ENCODE data around the gene NKD2. TPM values are rescaled to one million over a fixed set of nuclear protein-coding genes. Genes with fewer than 3 reads are reported as not detected.

NKD2 gene
- total and polyA plus RNA-seq, 9 of the 15 experiments (the other 6 are each of a cell fraction or from before 2014, with no cell fraction given) = 0.09 to 0.64 (median 0.27) TPM; not detected in 5

- Histone ChIP-seq H3K9ac (ENCODE audit: insufficient read depth in 1 of 2, low read depth in 2 of 2, low read length in 2 of 2) (no peak overlapping the region), H3K79me2 (ENCODE audit: control insufficient read depth, insufficient read depth, low read length) (no peaks in the 10 kb centered on the region), H3K27me3 (ENCODE audit: control insufficient read depth in 2 of 2, insufficient read depth in 2 of 2, low read length in 2 of 2) (peaks cover 7 to 36% of the 10 kb centered on the region in 2 experiments; a peak in 3 of 5 replicates), H3K27ac (ENCODE audit: extremely low read depth, low read depth, low read length) (no peak overlapping the region), H3K36me3 (ENCODE audit: control insufficient read depth, insufficient read depth, low read length) (no peaks in the 10 kb centered on the region), H4K20me1 (replicated peaks; ENCODE audit: control insufficient read depth, insufficient read depth, low read length) (no peaks in the 10 kb centered on the region; the same call in 1 of the 2 replicates), H3K4me1 (replicated peaks in 1 of 2; ENCODE audit: control insufficient read depth in 2 of 2, insufficient read depth in 2 of 2, low read length in 2 of 2) (no peaks in the 10 kb centered on the region; a peak in 1 of 5 replicates), H3K9me3 (replicated peaks; ENCODE audit: control insufficient read depth, insufficient read depth, low read depth, low read length) (no peaks in the 10 kb centered on the region), H3K4me2 (ENCODE audit: insufficient read depth, low read length) (no peak overlapping the region), H2AFZ (ENCODE audit: low read depth, low read length) (no peak overlapping the region), H3K9me1 (ENCODE audit: control insufficient read depth, insufficient read depth, low read length) (no peaks in the 10 kb centered on the region), H3K4me3 (no peak overlapping the region)
- BruUV-seq (replicated peaks) = no TSS peak
- intact Hi-C loops (cut with micrococcal nuclease) (no loop called here), in situ Hi-C loops (cut with MboI) (no loop called here)
- 0% methylated on average over 6 of the region's 6 CpGs for WGBS (ENCODE audit: insufficient coverage, low coverage, missing lambda C conversion rate)
- ChIA-PET POLR2A (interaction anchor here (0.7 kb wide), 1 partner anchor 23 kb away, joined by 4 read pairs; no protein-coding TSS in a partner anchor), CTCF (ENCODE audit: low intra/inter-chr PET ratio) (no interaction called here)
- ATAC-seq = no peak
- no peak for FAIRE-seq
- no peak for DNase-seq (ENCODE audit: extremely low read depth in 1 of 4, low spot score in 3 of 4)
- no peak for TF ChIP-seq NRF1 (conservative IDR thresholded peaks at IDR 0.05 in 1 of 2, IDR thresholded peaks at IDR 0.05 in 1 of 2)
- peak; percentile 66 for TF ChIP-seq ZNF407 (IDR thresholded peaks at IDR 0.05; ENCODE audit: low read depth)
- no peak for TF ChIP-seq XRCC5 (IDR thresholded peaks at IDR 0.05; ENCODE audit: low read depth, low read length)
- TF ChIP-seq ZNF717 (CRISPR knock-in tag; IDR thresholded peaks at IDR 0.05) = no peak
- TF ChIP-seq RBM25 (IDR thresholded peaks at IDR 0.05; ENCODE audit: low read depth, low read length, severe bottlenecking) = peak; percentile 94
- peak; percentile 51; the same call in 1 of the 2 replicates for TF ChIP-seq TRIM28 (IDR thresholded peaks at IDR 0.05)
- no peak for TF ChIP-seq NELFE (IDR thresholded peaks at IDR 0.05; ENCODE audit: insufficient read depth, insufficient read length)
- TF ChIP-seq ZFP36 (IDR thresholded peaks at IDR 0.05; ENCODE audit: low read depth, low read length, partially characterized antibody) = peak; percentile 87
- TF ChIP-seq HOMEZ (CRISPR knock-in tag; IDR thresholded peaks at IDR 0.05) = no peak
- TF ChIP-seq CBX3 (IDR thresholded peaks at IDR 0.05; ENCODE audit: borderline replicate concordance in 1 of 2, low read length in 2 of 2) = peak in 1 of 2 experiments; percentile 56; a peak in 1 of 3 replicates
- no peak for TF ChIP-seq ZNF408 (CRISPR knock-in tag; IDR thresholded peaks at IDR 0.05; ENCODE audit: low read depth)
- TF ChIP-seq ESRRA (IDR thresholded peaks at IDR 0.05; ENCODE audit: borderline replicate concordance, low read depth) = no peak
- TF ChIP-seq RBM14 (IDR thresholded peaks at IDR 0.05; ENCODE audit: borderline replicate concordance, insufficient read depth, low read depth, low read length) = no peak
These were observed 20.3 kb upstream of the NKD2 start for GRCh38 chr5:988322-988721.

Data from K562 (cell line).